Sigmoid colon (tissue), 7 donors: ENCODE measurements around the gene ZNF497. TPM values are rescaled to one million over a fixed set of nuclear protein-coding genes. Genes with fewer than 3 reads are reported as not detected.
"Not testable (repeated sequence)": the region's sequence is repeated elsewhere in the genome, so short reads cannot be mapped to it uniquely, and the experiment has no call there.

Source experiments
- DNase-seq: peaks from one replicate; pipeline ENCODE4 v3.0.0-alpha.2; 2019
- H3K27ac ChIP-seq, 4 donors: fragments of 200-600 bp; sonication (generic); one replicate each; pipeline ENCODE4 v1.5.1; 2016 to 2019; ENCODE audit warnings: mild to moderate bottlenecking in 1 of 4
- H3K27me3 ChIP-seq, 3 donors: fragments of 200-600 bp; sonication (generic); one replicate each; pipeline ENCODE4 v1.5.1; 2019; ENCODE audit warnings: mild to moderate bottlenecking in 1 of 3
- H3K36me3 ChIP-seq, 4 donors: fragments of 200-600 bp; sonication (generic); one replicate each; pipeline ENCODE4 v1.5.1; 2016 to 2019
- H3K4me1 ChIP-seq, 4 donors: fragments of 200-600 bp; sonication (generic); one replicate each; pipeline ENCODE4 v1.5.1; 2017 to 2019
- H3K4me3 ChIP-seq, 4 donors: fragments of 200-600 bp; sonication (generic); one replicate each; pipeline ENCODE4 v1.5.1; 2017 to 2019; ENCODE audit warnings: mild to moderate bottlenecking in 2 of 4, moderate library complexity in 1 of 4
- H3K9me3 ChIP-seq, 4 donors: fragments of 200-600 bp in 3 of 4; sonication (generic) in 3 of 4; one replicate each; pipeline versions ENCODE4 v1.5.1 to v1.6.1; 2013 to 2019
- CTCF ChIP-seq, 4 experiments: fragments of 450-650 bp in 3 of 4; fragments of 200-600 bp in 1 of 4; IDR thresholded peaks; one replicate each; pipeline ENCODE4 v1.5.1; 2016 to 2019; ENCODE audit warnings: antibody characterized with exemption in 4 of 4, mild to moderate bottlenecking in 3 of 4, moderate library complexity in 2 of 4
- EP300 ChIP-seq, 4 donors: sonication (generic); formaldehyde crosslinking; IDR thresholded peaks; one replicate each; pipeline ENCODE4 v1.6.1; 2017; ENCODE audit warnings: antibody characterized with exemption in 4 of 4
- POLR2A ChIP-seq, 2 donors: fragments of 450-650 bp; IDR thresholded peaks; one replicate each; pipeline ENCODE4 v1.6.1; 2016; ENCODE audit warnings: antibody characterized with exemption in 2 of 2, mild to moderate bottlenecking in 2 of 2, moderate library complexity in 2 of 2
- POLR2AphosphoS5 ChIP-seq, 4 donors: sonication (generic); formaldehyde crosslinking; IDR thresholded peaks; one replicate each; pipeline ENCODE4 v1.6.1; 2017; ENCODE audit warnings: antibody characterized with exemption in 4 of 4
- WGBS, 2 donors: extraction: QIAGEN DNeasy Blood & Tissue Kit; methylation state at CpG; one replicate each; pipeline ENCODE4 v1.1.7; 2013; 5-methylcytosine and 5-hydroxymethylcytosine counted together
- intact Hi-C: fragments of 100-400 bp; cut with DNase I; formaldehyde crosslinking; loops from one replicate; pipeline ENCODE4 v1.15.1; 2023
- polyA plus RNA-seq, 3 donors: library from polyadenylated mRNA; stranded (reverse); fragments of 200-250 nt; gene quantifications; one replicate each; pipeline ENCODE4 v1.2.3, GENCODE V29; 2013
- total RNA-seq, 4 donors: library from RNA; depleted of rRNA; stranded (reverse); fragments of >200 nt; gene quantifications; one replicate each; pipeline ENCODE4 v1.1.0, GENCODE V29; 2016
- donor health status: healthy with polysubstance abuse.
- donor health status: Bipolar disorder and iron deficiency.
- donor health status: healthy.

The ZNF497 gene
- total and polyA plus RNA-seq, 7 donors = 0.28 to 0.79 (median 0.48) TPM; not detected in 1

- TF ChIP-seq EP300 (IDR thresholded peaks at IDR 0.05) = no peak
- peak; percentile 78 to 81 for TF ChIP-seq POLR2A (IDR thresholded peaks at IDR 0.05)
- TF ChIP-seq POLR2AphosphoS5 (IDR thresholded peaks at IDR 0.05) = peak; percentile 65 to 91 (median 80)
- no peak for TF ChIP-seq CTCF (IDR thresholded peaks at IDR 0.05)
- 0% methylated on average over 83 of the region's 83 CpGs for WGBS, 2 donors
- intact Hi-C loops = loop anchor here (1.0 to 2.0 kb wide), 2 partner anchors 18 to 54 kb away; partner anchors contain the start of gene ZNF497
Observed at GRCh38 chr19:58380662-58381459, 18.3 kb upstream of the ZNF497 start, which contains the start of gene ZNF837. Gene ZNF837, minus strand, starts transcription at chr19:58381030. Its CDS starts 11,698 bp downstream, at chr19:58369332.

GRCh38 chr19:58380037-58380661, 17.6 kb upstream of the ZNF497 start:
- Histone ChIP-seq H3K27me3 (no peaks in the 10 kb centered on the region), H3K4me1 (peaks cover 0 to 26% (median 18%) of the 10 kb centered on the region in 4 donors), H3K27ac (peak overlapping the region; percentile 92 to 96 (median 96)), H3K9me3 (no peaks in the 10 kb centered on the region), H3K4me3 (peak overlapping the region; percentile 75 to 93 (median 88)), H3K36me3 (no peaks in the 10 kb centered on the region)
- intact Hi-C loops = loop anchor here (2.0 kb wide), 1 partner anchor 17 kb away; the partner anchor contains the start of gene ZNF497
- TF ChIP-seq CTCF (IDR thresholded peaks at IDR 0.05) (no peak), POLR2A (IDR thresholded peaks at IDR 0.05) (no peak), EP300 (IDR thresholded peaks at IDR 0.05) (no peak), POLR2AphosphoS5 (IDR thresholded peaks at IDR 0.05) (no peak)
- WGBS, 2 donors = 3 to 7% methylated on average over 24 of the region's 24 CpGs
- no peak for DNase-seq

More at GRCh38 chr19:58380662-58381459, 18.3 kb upstream of the ZNF497 start, which contains the start of gene ZNF837:
- Histone ChIP-seq H3K27ac (peak within 1 kb of the TSS; percentile 92 to 96 (median 96)), H3K4me1 (peaks cover 0 to 33% (median 24%) of the 10 kb centered on the region in 4 donors), H3K4me3 (peak within 1 kb of the TSS; percentile 75 to 93 (median 88)), H3K27me3 (no peaks in the 10 kb centered on the region), H3K9me3 (no peaks in the 10 kb centered on the region), H3K36me3 (no peaks in the 10 kb centered on the region)
- peak; percentile 100 for DNase-seq

- peaks cover 0 to 26% (median 17%) of the 10 kb centered on the region in 4 donors for H3K4me1 ChIP-seq
- H3K36me3 ChIP-seq = no peaks in the 10 kb centered on the region
- no peak for DNase-seq
- no peaks in the 10 kb centered on the region for H3K9me3 ChIP-seq
- no peak for TF ChIP-seq POLR2A (IDR thresholded peaks at IDR 0.05)
- no peak for TF ChIP-seq POLR2AphosphoS5 (IDR thresholded peaks at IDR 0.05)
- no peak for TF ChIP-seq CTCF (IDR thresholded peaks at IDR 0.05)
- no peak for TF ChIP-seq EP300 (IDR thresholded peaks at IDR 0.05)
- 93 to 94% methylated on average over 6 of the region's 6 CpGs for WGBS, 2 donors
- peak overlapping the region in 1 of 4 donors; percentile 96 for H3K27ac ChIP-seq
- H3K4me3 ChIP-seq = no peak overlapping the region
- intact Hi-C loops = no loop called here
- no peaks in the 10 kb centered on the region for H3K27me3 ChIP-seq
Observed at GRCh38 chr19:58379246-58379645, 16.7 kb upstream of the ZNF497 start.

GRCh38 chr19:58376724-58377123, 14.2 kb upstream of the ZNF497 start:
- H3K27ac ChIP-seq, DNase-seq, H3K9me3 ChIP-seq, H3K27me3 ChIP-seq, H3K36me3 ChIP-seq, H3K4me3 ChIP-seq, intact Hi-C loops: not testable (repeated sequence)
- H3K4me1 ChIP-seq = peaks cover 0 to 20% (median 13%) of the 10 kb centered on the region in 4 donors
- WGBS, 2 donors = 86 to 87% methylated on average over 7 of the region's 7 CpGs

- WGBS, 2 donors = 89 to 90% methylated on average over 4 of the region's 4 CpGs
- Histone ChIP-seq H3K4me1 (peaks cover 0 to 2% (median under 1%) of the 10 kb centered on the region in 4 donors), H3K4me3 (no peak overlapping the region), H3K9me3 (no peaks in the 10 kb centered on the region), H3K27me3 (no peaks in the 10 kb centered on the region), H3K27ac (no peak overlapping the region), H3K36me3 (no peaks in the 10 kb centered on the region)
- intact Hi-C loops = no loop called here
- no peak for TF ChIP-seq POLR2AphosphoS5 (IDR thresholded peaks at IDR 0.05)
- no peak for TF ChIP-seq POLR2A (IDR thresholded peaks at IDR 0.05)
- no peak for TF ChIP-seq EP300 (IDR thresholded peaks at IDR 0.05)
- no peak for DNase-seq
Observed at GRCh38 chr19:58374200-58374599, 11.6 kb upstream of the ZNF497 start.
